ENCODE results near the gene FGF6. TPM values are rescaled to one million over a fixed set of nuclear protein-coding genes. Genes with fewer than 3 reads are reported as not detected.

The FGF6 gene
- total and polyA plus RNA-seq, 5 donors from 2014 or later = not detected

- Histone ChIP-seq H3K27ac (ENCODE audit: insufficient read depth, low read length, poor library complexity, severe bottlenecking) (no peak overlapping the region), H3K9me3 (ENCODE audit: control insufficient read depth in 2 of 2, low read length in 2 of 2) (no peaks in the 10 kb centered on the region), H3K4me3 (ENCODE audit: low read depth, low read length) (no peak overlapping the region), H3K36me3 (ENCODE audit: control insufficient read depth, insufficient read depth, low read length) (no peaks in the 10 kb centered on the region), H3K27me3 (ENCODE audit: control insufficient read depth, insufficient read depth, low read length) (peaks cover 2% of the 10 kb centered on the region), H3K4me1 (ENCODE audit: control insufficient read depth, insufficient read depth, low read length, poor library complexity, severe bottlenecking) (no peaks in the 10 kb centered on the region)
- H3K9me3 Mint-ChIP-seq = peaks cover 0 to 2% (median 0%) of the 10 kb centered on the region in 7 donors
- no peaks in the 10 kb centered on the region for H3K36me3 Mint-ChIP-seq
- DNase-seq (no peak), ATAC-seq (ENCODE audit: low read depth in 2 of 2) (no peak)
- no peak overlapping the region for H3K4me3 Mint-ChIP-seq
- H3K27me3 Mint-ChIP-seq = peaks cover 13% of the 10 kb centered on the region
- H3K4me1 Mint-ChIP-seq = peaks cover 0 to 2% (median 0%) of the 10 kb centered on the region in 4 donors
- peak overlapping the region in 1 of 3 donors; percentile 26 for H3K27ac Mint-ChIP-seq
Observed at GRCh38 chr12:4434706-4435425, 10.7 kb downstream of the FGF6 start.

GRCh38 chr12:4434301-4434700 lies 11.3 kb downstream of the FGF6 start:
- DNase-seq (no peak), ATAC-seq (ENCODE audit: low read depth in 2 of 2) (no peak)
- Histone ChIP-seq H3K4me1 (ENCODE audit: control insufficient read depth, insufficient read depth, low read length, poor library complexity, severe bottlenecking) (no peaks in the 10 kb centered on the region), H3K27me3 (ENCODE audit: control insufficient read depth, insufficient read depth, low read length) (peaks cover under 1% of the 10 kb centered on the region), H3K27ac (ENCODE audit: insufficient read depth, low read length, poor library complexity, severe bottlenecking) (no peak overlapping the region), H3K9me3 (ENCODE audit: control insufficient read depth in 2 of 2, low read length in 2 of 2) (no peaks in the 10 kb centered on the region), H3K4me3 (ENCODE audit: low read depth, low read length) (no peak overlapping the region), H3K36me3 (ENCODE audit: control insufficient read depth, insufficient read depth, low read length) (no peaks in the 10 kb centered on the region)
- peaks cover 0 to 2% (median 0%) of the 10 kb centered on the region in 7 donors for H3K9me3 Mint-ChIP-seq
- H3K27me3 Mint-ChIP-seq = peaks cover 10% of the 10 kb centered on the region
- no peak overlapping the region for H3K4me3 Mint-ChIP-seq
- H3K36me3 Mint-ChIP-seq = no peaks in the 10 kb centered on the region
- peaks cover 0 to 2% (median 0%) of the 10 kb centered on the region in 4 donors for H3K4me1 Mint-ChIP-seq
- H3K27ac Mint-ChIP-seq = peak overlapping the region in 1 of 3 donors; percentile 26

GRCh38 chr12:4433745-4434058 lies 11.9 kb downstream of the FGF6 start:
- no peak for ATAC-seq (ENCODE audit: low read depth in 2 of 2)
- no peak overlapping the region for H3K4me3 Mint-ChIP-seq
- Histone ChIP-seq H3K27ac (ENCODE audit: insufficient read depth, low read length, poor library complexity, severe bottlenecking) (no peak overlapping the region), H3K9me3 (ENCODE audit: control insufficient read depth in 2 of 2, low read length in 2 of 2) (no peaks in the 10 kb centered on the region), H3K4me3 (ENCODE audit: low read depth, low read length) (no peak overlapping the region), H3K27me3 (ENCODE audit: control insufficient read depth, insufficient read depth, low read length) (no peaks in the 10 kb centered on the region), H3K4me1 (ENCODE audit: control insufficient read depth, insufficient read depth, low read length, poor library complexity, severe bottlenecking) (no peaks in the 10 kb centered on the region), H3K36me3 (ENCODE audit: control insufficient read depth, insufficient read depth, low read length) (no peaks in the 10 kb centered on the region)
- no peak for DNase-seq
- H3K9me3 Mint-ChIP-seq = peaks cover 0 to 2% (median 0%) of the 10 kb centered on the region in 7 donors
- peaks cover 16% of the 10 kb centered on the region for H3K27me3 Mint-ChIP-seq
- no peaks in the 10 kb centered on the region for H3K36me3 Mint-ChIP-seq
- H3K4me1 Mint-ChIP-seq = no peaks in the 10 kb centered on the region
- H3K27ac Mint-ChIP-seq = no peak overlapping the region

- H3K4me3 Mint-ChIP-seq = no peak overlapping the region
- H3K36me3 Mint-ChIP-seq = no peaks in the 10 kb centered on the region
- H3K27ac ChIP-seq (ENCODE audit: insufficient read depth, low read length, poor library complexity, severe bottlenecking) = no peak overlapping the region
- H3K27ac Mint-ChIP-seq = no peak overlapping the region
- H3K36me3 ChIP-seq (ENCODE audit: control insufficient read depth, insufficient read depth, low read length) = no peaks in the 10 kb centered on the region
- ATAC-seq (ENCODE audit: low read depth in 2 of 2) (no peak), DNase-seq (no peak)
- no peaks in the 10 kb centered on the region for H3K4me1 Mint-ChIP-seq
- H3K27me3 ChIP-seq (ENCODE audit: control insufficient read depth, insufficient read depth, low read length) = no peaks in the 10 kb centered on the region
- no peaks in the 10 kb centered on the region for H3K4me1 ChIP-seq (ENCODE audit: control insufficient read depth, insufficient read depth, low read length, poor library complexity, severe bottlenecking)
- H3K9me3 Mint-ChIP-seq = peaks cover 0 to 2% (median 0%) of the 10 kb centered on the region in 7 donors
- H3K4me3 ChIP-seq (ENCODE audit: low read depth, low read length) = no peak overlapping the region
- H3K27me3 Mint-ChIP-seq = peaks cover 16% of the 10 kb centered on the region
- H3K9me3 ChIP-seq (ENCODE audit: control insufficient read depth in 2 of 2, low read length in 2 of 2) = no peaks in the 10 kb centered on the region
Observed at GRCh38 chr12:4432878-4433744, 12.5 kb downstream of the FGF6 start.

GRCh38 chr12:4431866-4432265 lies 13.7 kb downstream of the FGF6 start:
- Histone ChIP-seq H3K9me3 (ENCODE audit: control insufficient read depth in 2 of 2, low read length in 2 of 2) (no peaks in the 10 kb centered on the region), H3K27ac (ENCODE audit: insufficient read depth, low read length, poor library complexity, severe bottlenecking) (no peak overlapping the region), H3K4me1 (ENCODE audit: control insufficient read depth, insufficient read depth, low read length, poor library complexity, severe bottlenecking) (no peaks in the 10 kb centered on the region), H3K36me3 (ENCODE audit: control insufficient read depth, insufficient read depth, low read length) (no peaks in the 10 kb centered on the region), H3K27me3 (ENCODE audit: control insufficient read depth, insufficient read depth, low read length) (no peaks in the 10 kb centered on the region), H3K4me3 (ENCODE audit: low read depth, low read length) (no peak overlapping the region)
- Mint-ChIP-seq H3K4me3 (no peak overlapping the region), H3K27me3 (peaks cover 16% of the 10 kb centered on the region), H3K9me3 (peaks cover 0 to 2% (median 0%) of the 10 kb centered on the region in 7 donors), H3K4me1 (no peaks in the 10 kb centered on the region), H3K27ac (no peak overlapping the region), H3K36me3 (no peaks in the 10 kb centered on the region)
- DNase-seq (no peak), ATAC-seq (ENCODE audit: low read depth in 2 of 2) (no peak)

- H3K4me3 Mint-ChIP-seq = no peak overlapping the region
- H3K36me3 Mint-ChIP-seq = no peaks in the 10 kb centered on the region
- Histone ChIP-seq H3K27ac (ENCODE audit: insufficient read depth, low read length, poor library complexity, severe bottlenecking) (no peak overlapping the region), H3K27me3 (ENCODE audit: control insufficient read depth, insufficient read depth, low read length) (no peaks in the 10 kb centered on the region), H3K4me3 (ENCODE audit: low read depth, low read length) (no peak overlapping the region), H3K4me1 (ENCODE audit: control insufficient read depth, insufficient read depth, low read length, poor library complexity, severe bottlenecking) (no peaks in the 10 kb centered on the region), H3K9me3 (ENCODE audit: control insufficient read depth in 2 of 2, low read length in 2 of 2) (no peaks in the 10 kb centered on the region), H3K36me3 (ENCODE audit: control insufficient read depth, insufficient read depth, low read length) (no peaks in the 10 kb centered on the region)
- ATAC-seq (ENCODE audit: low read depth in 2 of 2) = no peak
- H3K27ac Mint-ChIP-seq = no peak overlapping the region
- H3K9me3 Mint-ChIP-seq = peaks cover 0 to 2% (median 0%) of the 10 kb centered on the region in 7 donors
- no peak for DNase-seq
- H3K4me1 Mint-ChIP-seq = no peaks in the 10 kb centered on the region
- H3K27me3 Mint-ChIP-seq = peaks cover 16% of the 10 kb centered on the region
Observed at GRCh38 chr12:4431436-4431835, 14.2 kb downstream of the FGF6 start.

- Histone ChIP-seq H3K27ac (ENCODE audit: insufficient read depth, low read length, poor library complexity, severe bottlenecking) (no peak overlapping the region), H3K27me3 (ENCODE audit: control insufficient read depth, insufficient read depth, low read length) (no peaks in the 10 kb centered on the region), H3K4me3 (ENCODE audit: low read depth, low read length) (no peak overlapping the region), H3K36me3 (ENCODE audit: control insufficient read depth, insufficient read depth, low read length) (no peaks in the 10 kb centered on the region), H3K9me3 (ENCODE audit: control insufficient read depth in 2 of 2, low read length in 2 of 2) (no peaks in the 10 kb centered on the region), H3K4me1 (ENCODE audit: control insufficient read depth, insufficient read depth, low read length, poor library complexity, severe bottlenecking) (no peaks in the 10 kb centered on the region)
- H3K4me3 Mint-ChIP-seq = no peak overlapping the region
- DNase-seq (no peak), ATAC-seq (ENCODE audit: low read depth in 2 of 2) (no peak)
- H3K27me3 Mint-ChIP-seq = peaks cover 7% of the 10 kb centered on the region
- no peaks in the 10 kb centered on the region for H3K36me3 Mint-ChIP-seq
- peak overlapping the region in 1 of 3 donors; percentile 30 for H3K27ac Mint-ChIP-seq
- H3K4me1 Mint-ChIP-seq = peaks cover 0 to 6% (median 2%) of the 10 kb centered on the region in 4 donors
- H3K9me3 Mint-ChIP-seq = no peaks in the 10 kb centered on the region
Observed at GRCh38 chr12:4424422-4424821, 21.2 kb downstream of the FGF6 start.
